Suprapubic skin (tissue), 4 donors: Measurements from ENCODE around the gene CRYBG2.

Experiments
- CTCF ChIP-seq, 2 donors: fragments of 200-600 bp in 1 of 2; fragments of 450-650 bp in 1 of 2; sonication (generic) in 1 of 2; IDR thresholded peaks; one replicate each; pipeline ENCODE4 v1.5.1; 2016 to 2019; ENCODE audit warnings: antibody characterized with exemption in 2 of 2, mild to moderate bottlenecking in 1 of 2, moderate library complexity in 1 of 2
- EP300 ChIP-seq: sonication (generic); formaldehyde crosslinking; IDR thresholded peaks from one replicate; pipeline ENCODE4 v1.6.1; 2017; ENCODE audit warnings: antibody characterized with exemption
- POLR2A ChIP-seq, 2 donors: fragments of 450-650 bp; IDR thresholded peaks; one replicate each; pipeline ENCODE4 v1.6.1; 2017; ENCODE audit warnings: antibody characterized with exemption in 2 of 2, mild to moderate bottlenecking in 2 of 2, moderate library complexity in 2 of 2
- POLR2AphosphoS5 ChIP-seq, 3 donors: sonication (generic); formaldehyde crosslinking; IDR thresholded peaks; one replicate each; pipeline ENCODE4 v1.6.1; 2017; ENCODE audit warnings: antibody characterized with exemption in 3 of 3

- TF ChIP-seq CTCF (IDR thresholded peaks at IDR 0.05) = no peak
- no peak for TF ChIP-seq POLR2AphosphoS5 (IDR thresholded peaks at IDR 0.05)
- TF ChIP-seq POLR2A (IDR thresholded peaks at IDR 0.05) = no peak
- TF ChIP-seq EP300 = no peak
Observed at GRCh38 chr1:26302733-26303405, 51.1 kb downstream of the CRYBG2 start.
